Tibial nerve (tissue), 4 donors: ENCODE data around the gene DRD1. TPM values are rescaled to one million over a fixed set of nuclear protein-coding genes. Genes with fewer than 3 reads are reported as not detected.

Experiments used
- DNase-seq, 2 donors: peaks; one replicate each; pipeline ENCODE4 v3.0.0-alpha.2; 2019; ENCODE audit warnings: low spot score in 2 of 2
- H3K27ac ChIP-seq, 4 donors: fragments of 200-600 bp; sonication (generic) in 3 of 4; one replicate each; pipeline ENCODE4 v1.5.1; 2017 to 2019; ENCODE audit warnings: mild to moderate bottlenecking in 1 of 4
- H3K27me3 ChIP-seq, 2 donors: fragments of 200-600 bp; sonication (generic) in 1 of 2; one replicate each; pipeline versions ENCODE4 v1.5.1 to v1.6.0; 2017 to 2019
- H3K36me3 ChIP-seq, 3 donors: fragments of 200-600 bp; sonication (generic); one replicate each; pipeline ENCODE4 v1.5.1; 2018 to 2019
- H3K4me1 ChIP-seq, 4 donors: fragments of 200-600 bp; sonication (generic) in 3 of 4; one replicate each; pipeline ENCODE4 v1.5.1; 2017 to 2019
- H3K4me3 ChIP-seq, 4 donors: fragments of 200-600 bp; sonication (generic) in 3 of 4; one replicate each; pipeline ENCODE4 v1.5.1; 2017 to 2019; ENCODE audit warnings: mild to moderate bottlenecking in 1 of 4, moderate library complexity in 1 of 4
- H3K9me3 ChIP-seq, 4 donors: fragments of 200-600 bp; sonication (generic) in 3 of 4; one replicate each; pipeline ENCODE4 v1.5.1; 2017 to 2019
- EP300 ChIP-seq, 2 donors: sonication (generic); formaldehyde crosslinking; IDR thresholded peaks; one replicate each; pipeline ENCODE4 v1.6.1; 2017; ENCODE audit warnings: antibody characterized with exemption in 2 of 2, mild to moderate bottlenecking in 1 of 2
- POLR2A ChIP-seq, 2 donors: fragments of 450-650 bp; IDR thresholded peaks; one replicate each; pipeline ENCODE4 v1.6.1; 2017; ENCODE audit warnings: antibody characterized with exemption in 2 of 2, mild to moderate bottlenecking in 2 of 2, moderate library complexity in 2 of 2
- WGBS, 2 donors: methylation state at CpG; one replicate each; pipeline ENCODE4 v1.1.5; 2018; 5-methylcytosine and 5-hydroxymethylcytosine counted together
- total RNA-seq, 4 donors: library from RNA; depleted of rRNA; stranded (reverse); fragments of >200 nt; gene quantifications; one replicate each; pipeline ENCODE4 v1.1.0, GENCODE V29; 2016
- TF ChIP-seq, protein P1 (sequence below), 5 experiments: fragments of 200-600 bp in 3 of 5; fragments of 450-650 bp in 2 of 5; sonication (generic) in 3 of 5; IDR thresholded peaks; one replicate each; pipeline ENCODE4 v1.5.1; 2016 to 2019; ENCODE audit warnings: antibody characterized with exemption in 5 of 5, mild to moderate bottlenecking in 3 of 5, moderate library complexity in 2 of 5

DRD1 gene
- total RNA-seq, 4 donors from 2014 or later: 0.21 TPM; not detected in 3

DNA sequence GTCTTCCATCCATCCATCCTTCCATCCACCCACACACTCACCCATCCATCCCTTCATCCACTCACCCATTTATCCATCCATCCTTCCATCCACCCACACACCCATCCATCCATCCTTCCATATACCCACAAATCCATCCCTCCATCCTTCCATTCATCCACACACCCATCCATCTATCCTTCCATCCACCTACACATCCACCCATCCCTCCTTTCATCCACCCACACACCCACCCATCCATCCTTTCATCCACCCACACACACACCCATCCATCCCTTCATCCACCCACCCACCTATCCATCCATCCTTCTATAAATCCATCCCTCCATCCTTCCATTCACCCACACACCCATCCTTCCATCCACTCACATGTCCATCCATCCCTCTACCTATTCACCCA is 23.6 kb downstream of the DRD1 start:
- Histone ChIP-seq H3K36me3 (no peaks in the 10 kb centered on the region), H3K9me3 (peaks cover 0 to 12% (median 0%) of the 10 kb centered on the region in 4 donors), H3K4me3 (no peak overlapping the region), H3K27ac (no peak overlapping the region), H3K27me3 (no peaks in the 10 kb centered on the region), H3K4me1 (no peaks in the 10 kb centered on the region)
- DNase-seq: no peak
- TF ChIP-seq EP300 (IDR thresholded peaks at IDR 0.05) (no peak), POLR2A (IDR thresholded peaks at IDR 0.05) (no peak)
- TF ChIP-seq, protein P1, sequence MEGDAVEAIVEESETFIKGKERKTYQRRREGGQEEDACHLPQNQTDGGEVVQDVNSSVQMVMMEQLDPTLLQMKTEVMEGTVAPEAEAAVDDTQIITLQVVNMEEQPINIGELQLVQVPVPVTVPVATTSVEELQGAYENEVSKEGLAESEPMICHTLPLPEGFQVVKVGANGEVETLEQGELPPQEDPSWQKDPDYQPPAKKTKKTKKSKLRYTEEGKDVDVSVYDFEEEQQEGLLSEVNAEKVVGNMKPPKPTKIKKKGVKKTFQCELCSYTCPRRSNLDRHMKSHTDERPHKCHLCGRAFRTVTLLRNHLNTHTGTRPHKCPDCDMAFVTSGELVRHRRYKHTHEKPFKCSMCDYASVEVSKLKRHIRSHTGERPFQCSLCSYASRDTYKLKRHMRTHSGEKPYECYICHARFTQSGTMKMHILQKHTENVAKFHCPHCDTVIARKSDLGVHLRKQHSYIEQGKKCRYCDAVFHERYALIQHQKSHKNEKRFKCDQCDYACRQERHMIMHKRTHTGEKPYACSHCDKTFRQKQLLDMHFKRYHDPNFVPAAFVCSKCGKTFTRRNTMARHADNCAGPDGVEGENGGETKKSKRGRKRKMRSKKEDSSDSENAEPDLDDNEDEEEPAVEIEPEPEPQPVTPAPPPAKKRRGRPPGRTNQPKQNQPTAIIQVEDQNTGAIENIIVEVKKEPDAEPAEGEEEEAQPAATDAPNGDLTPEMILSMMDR (IDR thresholded peaks at IDR 0.05): no peak

DNA sequence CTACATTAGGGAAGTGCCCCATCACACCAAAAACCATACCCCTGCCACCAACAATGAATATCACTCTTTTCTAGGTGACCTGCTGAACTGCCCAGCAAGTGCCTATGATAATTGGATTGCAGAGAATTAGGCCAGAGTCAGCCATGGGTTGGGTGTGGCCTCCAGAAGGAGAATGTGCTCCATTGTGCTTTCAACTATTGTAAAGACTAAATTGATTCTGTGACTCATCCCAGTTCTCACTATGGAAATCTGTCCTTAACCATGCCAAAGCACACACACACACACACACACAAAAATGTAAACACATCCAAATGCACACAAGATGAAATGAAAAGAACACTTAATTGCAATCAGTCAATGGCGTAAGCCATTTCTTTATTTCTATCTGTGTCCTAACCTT is 25.7 kb downstream of the DRD1 start:
- H3K9me3 ChIP-seq: peaks cover 0 to 18% (median 0%) of the 10 kb centered on the region in 4 donors
- H3K27ac ChIP-seq: no peak overlapping the region
- H3K27me3 ChIP-seq: no peaks in the 10 kb centered on the region
- WGBS, 2 donors: 54 to 78% methylated on average over 1 of the region's 1 CpG
- no peaks in the 10 kb centered on the region for H3K36me3 ChIP-seq
- no peak for DNase-seq
- no peak overlapping the region for H3K4me3 ChIP-seq
- no peak for TF ChIP-seq POLR2A (IDR thresholded peaks at IDR 0.05)
- TF ChIP-seq, protein P1 (IDR thresholded peaks at IDR 0.05): no peak
- no peak for TF ChIP-seq EP300 (IDR thresholded peaks at IDR 0.05)
- H3K4me1 ChIP-seq: no peaks in the 10 kb centered on the region

DNA sequence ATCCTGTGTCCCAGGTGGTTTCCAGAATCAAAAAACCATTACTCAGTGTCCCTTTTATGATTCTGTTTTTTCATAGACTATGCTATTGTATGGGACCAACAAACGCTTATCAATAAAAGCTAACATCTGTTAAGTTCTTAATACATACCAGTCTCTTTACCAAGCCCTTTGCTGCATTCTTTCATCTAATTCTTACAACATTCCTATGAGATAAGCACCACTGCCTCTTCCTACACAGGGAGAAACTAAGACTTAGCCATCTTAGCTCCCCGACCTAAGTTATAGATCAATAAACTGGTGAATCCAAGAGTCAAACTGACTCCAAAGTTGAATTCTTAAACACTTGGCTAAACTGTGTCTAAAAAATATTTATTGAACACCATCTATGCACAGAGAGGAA is 26.6 kb downstream of the DRD1 start:
- no peaks in the 10 kb centered on the region for H3K4me1 ChIP-seq
- no peak for DNase-seq
- TF ChIP-seq, protein P1 (IDR thresholded peaks at IDR 0.05): no peak
- no peak for TF ChIP-seq POLR2A (IDR thresholded peaks at IDR 0.05)
- TF ChIP-seq EP300 (IDR thresholded peaks at IDR 0.05): no peak
- WGBS, 2 donors: 89 to 92% methylated on average over 2 of the region's 2 CpGs
- no peak overlapping the region for H3K27ac ChIP-seq
- H3K27me3 ChIP-seq: no peaks in the 10 kb centered on the region
- peaks cover 0 to 18% (median 0%) of the 10 kb centered on the region in 4 donors for H3K9me3 ChIP-seq
- H3K36me3 ChIP-seq: no peaks in the 10 kb centered on the region
- H3K4me3 ChIP-seq: no peak overlapping the region

DNA sequence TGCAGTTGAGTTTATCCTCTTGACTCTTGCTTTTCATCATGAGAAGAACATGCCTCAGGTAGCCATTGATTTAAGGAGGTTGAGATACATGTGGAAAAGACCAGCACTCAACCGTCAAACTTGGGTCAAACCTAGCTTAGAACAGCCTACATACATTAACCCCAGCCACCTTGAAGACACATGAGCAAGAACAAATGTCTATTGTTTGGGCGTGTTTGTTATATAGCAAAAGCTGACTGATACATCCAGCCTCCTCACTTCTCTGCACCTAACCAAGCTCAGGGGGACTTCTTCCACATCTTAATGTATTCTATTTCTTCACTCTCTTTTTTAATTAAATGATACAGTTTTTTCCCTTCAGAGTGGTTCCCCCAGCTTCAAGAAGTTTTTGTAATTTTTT is 28.7 kb downstream of the DRD1 start:
- Histone ChIP-seq H3K27me3 (no peaks in the 10 kb centered on the region), H3K4me1 (no peaks in the 10 kb centered on the region), H3K9me3 (peaks cover 0 to 18% (median 0%) of the 10 kb centered on the region in 4 donors), H3K36me3 (no peaks in the 10 kb centered on the region), H3K27ac (no peak overlapping the region), H3K4me3 (no peak overlapping the region)
- TF ChIP-seq EP300 (IDR thresholded peaks at IDR 0.05): no peak
- TF ChIP-seq POLR2A (IDR thresholded peaks at IDR 0.05): no peak
- TF ChIP-seq, protein P1 (IDR thresholded peaks at IDR 0.05): no peak
- 89 to 90% methylated on average over 2 of the region's 2 CpGs for WGBS, 2 donors
- no peak for DNase-seq

DNA sequence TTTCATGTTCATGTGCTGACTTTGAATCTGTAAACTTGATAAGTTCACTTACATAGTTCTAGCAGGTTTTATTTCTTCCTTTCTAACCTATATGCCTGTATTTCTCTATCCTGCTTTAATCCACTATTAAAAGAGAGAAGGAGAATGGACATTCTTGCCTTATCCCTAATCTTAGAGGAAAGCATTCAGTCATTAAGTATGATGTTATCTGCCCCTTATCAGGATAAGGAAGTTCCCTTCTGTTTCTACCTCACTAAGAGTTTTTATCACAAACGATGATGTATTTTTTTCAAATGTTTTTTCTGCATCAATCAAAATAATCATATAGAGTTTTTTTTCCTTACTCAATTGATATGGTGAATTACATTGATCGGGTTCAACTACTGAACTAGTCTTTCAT is 33.1 kb downstream of the DRD1 start:
- Histone ChIP-seq H3K36me3 (no peaks in the 10 kb centered on the region), H3K27ac (no peak overlapping the region), H3K27me3 (no peaks in the 10 kb centered on the region), H3K4me3 (no peak overlapping the region), H3K4me1 (no peaks in the 10 kb centered on the region), H3K9me3 (peaks cover 0 to 11% (median 0%) of the 10 kb centered on the region in 4 donors)
- 73 to 83% methylated on average over 2 of the region's 2 CpGs for whole genome bisulfite sequencing, 2 donors
- no peak for TF ChIP-seq EP300 (IDR thresholded peaks at IDR 0.05)
- TF ChIP-seq POLR2A (IDR thresholded peaks at IDR 0.05): no peak
- TF ChIP-seq, protein P1 (IDR thresholded peaks at IDR 0.05): no peak
- DNase-seq: no peak
